ENCODE results near the gene SMARCA1. TPM values are rescaled to one million over a fixed set of nuclear protein-coding genes. Genes with fewer than 3 reads are reported as not detected.
A peak's percentile ranks its signal among the peaks of the same experiment; 100 is the strongest.

The SMARCA1 gene
- total RNA-seq, 1 experiment from 2014 or later = 88.5 TPM

GRCh38 chrX:129478516-129478915, 44.8 kb downstream of the SMARCA1 start:
- no peaks in the 10 kb centered on the region for H3K9me3 ChIP-seq (ENCODE audit: insufficient read depth, low read depth)
- H2AFZ ChIP-seq = no peak overlapping the region
- no peaks in the 10 kb centered on the region for H3K27me3 ChIP-seq (ENCODE audit: insufficient read depth, low read depth)
- no TSS peak for BruUV-seq (replicated peaks)
- H3K36me3 ChIP-seq (ENCODE audit: low read depth) = no peaks in the 10 kb centered on the region
- H3K27ac ChIP-seq = no peak overlapping the region
- ChIA-PET CTCF (no interaction called here), POLR2A (ENCODE audit: unreplicated experiment) (no interaction called here)
- 0 out of 2 replicates have a peak, but pooled peaks cover 1% of the 10 kb centered on the region for H3K9me2 ChIP-seq (ENCODE audit: insufficient read depth)
- H3K4me2 ChIP-seq = no peak overlapping the region
- H3K4me1 ChIP-seq (replicated peaks; ENCODE audit: insufficient read depth) = no peaks in the 10 kb centered on the region
- no peak for DNase-seq
- no peaks in the 10 kb centered on the region for H3F3A ChIP-seq (ENCODE audit: insufficient read depth, low read depth)
- no peaks in the 10 kb centered on the region for H4K20me1 ChIP-seq (ENCODE audit: insufficient read depth)
- H3K4me3 ChIP-seq = no peak overlapping the region
- no peak for TF ChIP-seq CTCF (conservative IDR thresholded peaks at IDR 0.05)
- no peak for TF ChIP-seq EZH2 (IDR thresholded peaks at IDR 0.05; ENCODE audit: low read depth)
- no peaks in the 10 kb centered on the region for H3K79me2 ChIP-seq (ENCODE audit: low read depth)
- intact Hi-C loops (cut with micrococcal nuclease; ENCODE audit: unreplicated experiment) = no loop called here

GRCh38 chrX:129472116-129472515, 51.2 kb downstream of the SMARCA1 start:
- intact Hi-C loops (cut with micrococcal nuclease; ENCODE audit: unreplicated experiment) = no loop called here
- ChIA-PET CTCF (no interaction called here), POLR2A (ENCODE audit: unreplicated experiment) (no interaction called here)
- no peaks in the 10 kb centered on the region for H3K9me2 ChIP-seq (ENCODE audit: insufficient read depth)
- no peak for DNase-seq
- no peaks in the 10 kb centered on the region for H3K79me2 ChIP-seq (ENCODE audit: low read depth)
- H3K36me3 ChIP-seq (ENCODE audit: low read depth) = 0 out of 2 replicates have a peak, but pooled peaks cover 5% of the 10 kb centered on the region
- H3K4me3 ChIP-seq = no peak overlapping the region
- no peaks in the 10 kb centered on the region for H3K4me1 ChIP-seq (replicated peaks; ENCODE audit: insufficient read depth)
- no peak overlapping the region for H2AFZ ChIP-seq
- H3F3A ChIP-seq (ENCODE audit: insufficient read depth, low read depth) = no peaks in the 10 kb centered on the region
- H4K20me1 ChIP-seq (ENCODE audit: insufficient read depth) = no peaks in the 10 kb centered on the region
- TF ChIP-seq CTCF (conservative IDR thresholded peaks at IDR 0.05) (no peak), EZH2 (IDR thresholded peaks at IDR 0.05; ENCODE audit: low read depth) (no peak)
- no peak overlapping the region for H3K4me2 ChIP-seq
- BruUV-seq (replicated peaks) = no TSS peak
- no peak overlapping the region for H3K27ac ChIP-seq
- no peaks in the 10 kb centered on the region for H3K9me3 ChIP-seq (ENCODE audit: insufficient read depth, low read depth)
- H3K27me3 ChIP-seq (ENCODE audit: insufficient read depth, low read depth) = no peaks in the 10 kb centered on the region

- Histone ChIP-seq H3K27me3 (ENCODE audit: insufficient read depth, low read depth) (no peaks in the 10 kb centered on the region), H3K4me1 (replicated peaks; ENCODE audit: insufficient read depth) (no peaks in the 10 kb centered on the region), H2AFZ (no peak overlapping the region), H3K4me3 (no peak overlapping the region), H3K9me3 (ENCODE audit: insufficient read depth, low read depth) (no peaks in the 10 kb centered on the region), H3K27ac (no peak overlapping the region), H4K20me1 (ENCODE audit: insufficient read depth) (no peaks in the 10 kb centered on the region), H3K36me3 (ENCODE audit: low read depth) (0 out of 2 replicates have a peak, but pooled peaks cover 4% of the 10 kb centered on the region), H3F3A (ENCODE audit: insufficient read depth, low read depth) (no peaks in the 10 kb centered on the region), H3K79me2 (ENCODE audit: low read depth) (no peaks in the 10 kb centered on the region), H3K9me2 (ENCODE audit: insufficient read depth) (no peaks in the 10 kb centered on the region), H3K4me2 (no peak overlapping the region)
- no TSS peak for BruUV-seq (replicated peaks)
- CTCF ChIA-PET = interaction anchor here (0.6 kb wide), 1 partner anchor 926 kb away, joined by 14 read pairs; no protein-coding TSS in a partner anchor
- POLR2A ChIA-PET (ENCODE audit: unreplicated experiment) = no interaction called here
- TF ChIP-seq CTCF (conservative IDR thresholded peaks at IDR 0.05) (peak; percentile 49; the same call in 1 of the 2 replicates), EZH2 (IDR thresholded peaks at IDR 0.05; ENCODE audit: low read depth) (no peak)
- intact Hi-C loops (cut with micrococcal nuclease; ENCODE audit: unreplicated experiment) = loop anchor here (10.0 kb wide), 1 partner anchor 52 kb away; no protein-coding TSS in a partner anchor
- no peak for DNase-seq
Observed at GRCh38 chrX:129462707-129463106, 60.6 kb downstream of the SMARCA1 start.
